Astrocyte of the cerebellum (primary cell): ENCODE data around the gene SLC26A4.

ENCODE experiments used
- DNase-seq: peaks from one replicate; pipeline ENCODE4 v3.0.0-alpha.2; 2011; ENCODE audit warnings: low read depth
- H3K4me3 ChIP-seq: 2 replicates; pipeline ENCODE4 v1.5.1; 2011; ENCODE audit warnings: mild to moderate bottlenecking, low read depth, low read length, moderate library complexity
- in situ Hi-C: cut with HindIII; loops from 2 replicates; pipeline ENCODE4 v1.10.0; 2017; ENCODE audit warnings: low sequenced_read_pairs
- TF ChIP-seq, protein P1 (sequence below): IDR thresholded peaks from 2 replicates; pipeline ENCODE4 v1.5.1; 2012; ENCODE audit warnings: low read length, low read depth, moderate library complexity, mild to moderate bottlenecking; ENCODE audit errors: missing control alignments

The SLC26A4 gene

DNA sequence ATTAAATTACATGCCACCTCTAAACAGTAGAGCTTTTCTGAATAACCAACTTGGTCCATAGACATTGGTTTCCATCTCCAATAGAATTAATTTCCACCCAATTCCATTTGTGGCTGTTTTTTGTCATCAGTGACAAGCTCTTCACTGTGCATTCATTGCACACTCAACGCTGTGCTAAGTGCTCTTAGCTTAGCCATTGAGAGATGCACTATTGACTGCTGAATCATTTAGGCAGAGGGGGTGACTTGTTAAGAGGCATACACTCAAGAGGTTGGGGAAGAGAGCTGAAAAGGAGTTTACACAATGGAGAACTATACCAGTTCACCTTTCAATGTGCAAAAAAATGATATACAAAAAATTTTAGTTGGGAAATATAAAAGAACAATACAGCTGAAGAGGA is 51.4 kb downstream of the SLC26A4 start:
- TF ChIP-seq, protein P1, sequence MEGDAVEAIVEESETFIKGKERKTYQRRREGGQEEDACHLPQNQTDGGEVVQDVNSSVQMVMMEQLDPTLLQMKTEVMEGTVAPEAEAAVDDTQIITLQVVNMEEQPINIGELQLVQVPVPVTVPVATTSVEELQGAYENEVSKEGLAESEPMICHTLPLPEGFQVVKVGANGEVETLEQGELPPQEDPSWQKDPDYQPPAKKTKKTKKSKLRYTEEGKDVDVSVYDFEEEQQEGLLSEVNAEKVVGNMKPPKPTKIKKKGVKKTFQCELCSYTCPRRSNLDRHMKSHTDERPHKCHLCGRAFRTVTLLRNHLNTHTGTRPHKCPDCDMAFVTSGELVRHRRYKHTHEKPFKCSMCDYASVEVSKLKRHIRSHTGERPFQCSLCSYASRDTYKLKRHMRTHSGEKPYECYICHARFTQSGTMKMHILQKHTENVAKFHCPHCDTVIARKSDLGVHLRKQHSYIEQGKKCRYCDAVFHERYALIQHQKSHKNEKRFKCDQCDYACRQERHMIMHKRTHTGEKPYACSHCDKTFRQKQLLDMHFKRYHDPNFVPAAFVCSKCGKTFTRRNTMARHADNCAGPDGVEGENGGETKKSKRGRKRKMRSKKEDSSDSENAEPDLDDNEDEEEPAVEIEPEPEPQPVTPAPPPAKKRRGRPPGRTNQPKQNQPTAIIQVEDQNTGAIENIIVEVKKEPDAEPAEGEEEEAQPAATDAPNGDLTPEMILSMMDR: no peak
- no peak for DNase-seq
- no peak overlapping the region for H3K4me3 ChIP-seq
- in situ Hi-C loops: no loop called here

DNA sequence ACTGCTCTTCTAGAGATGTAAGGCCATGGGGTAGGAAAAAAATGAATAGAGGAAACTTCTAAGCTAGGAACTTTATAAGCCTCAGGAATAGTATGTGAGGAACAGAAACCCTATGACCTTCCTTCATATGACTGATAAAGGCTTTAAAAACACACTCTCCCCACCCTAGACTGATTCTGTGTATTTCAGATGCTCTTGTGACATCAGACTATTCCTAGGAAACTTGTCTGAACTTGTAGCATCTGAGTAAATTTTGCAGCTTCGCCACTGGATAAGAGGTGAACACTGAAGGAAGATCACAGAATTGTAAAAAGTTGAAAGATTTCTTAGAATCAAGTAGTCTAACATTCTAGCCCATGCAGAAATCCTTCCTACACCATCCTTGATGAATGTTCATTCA is 52.3 kb downstream of the SLC26A4 start:
- in situ Hi-C loops: no loop called here
- no peak for DNase-seq
- no peak overlapping the region for H3K4me3 ChIP-seq
- TF ChIP-seq, protein P1: no peak

DNA sequence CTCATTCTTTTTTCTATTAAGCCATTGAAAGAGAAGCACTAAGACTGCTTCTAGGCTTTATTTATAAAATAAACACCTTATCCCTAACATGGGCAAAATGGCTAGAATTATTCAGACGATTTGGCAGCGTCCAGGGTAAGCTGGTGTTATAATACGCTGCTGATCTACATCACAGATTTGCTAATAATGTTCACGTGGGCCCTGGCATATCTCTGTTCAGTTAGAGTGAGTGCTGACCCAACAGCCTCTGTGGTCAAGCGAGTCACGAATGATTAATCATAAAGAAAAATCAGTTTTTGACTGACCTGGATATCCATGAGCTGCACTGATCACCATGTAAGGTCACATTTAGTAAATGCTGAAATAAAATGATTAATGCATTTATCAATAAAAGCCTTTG is 54.9 kb downstream of the SLC26A4 start:
- H3K4me3 ChIP-seq: no peak overlapping the region
- DNase-seq: no peak
- in situ Hi-C loops: no loop called here
- TF ChIP-seq, protein P1: no peak

DNA sequence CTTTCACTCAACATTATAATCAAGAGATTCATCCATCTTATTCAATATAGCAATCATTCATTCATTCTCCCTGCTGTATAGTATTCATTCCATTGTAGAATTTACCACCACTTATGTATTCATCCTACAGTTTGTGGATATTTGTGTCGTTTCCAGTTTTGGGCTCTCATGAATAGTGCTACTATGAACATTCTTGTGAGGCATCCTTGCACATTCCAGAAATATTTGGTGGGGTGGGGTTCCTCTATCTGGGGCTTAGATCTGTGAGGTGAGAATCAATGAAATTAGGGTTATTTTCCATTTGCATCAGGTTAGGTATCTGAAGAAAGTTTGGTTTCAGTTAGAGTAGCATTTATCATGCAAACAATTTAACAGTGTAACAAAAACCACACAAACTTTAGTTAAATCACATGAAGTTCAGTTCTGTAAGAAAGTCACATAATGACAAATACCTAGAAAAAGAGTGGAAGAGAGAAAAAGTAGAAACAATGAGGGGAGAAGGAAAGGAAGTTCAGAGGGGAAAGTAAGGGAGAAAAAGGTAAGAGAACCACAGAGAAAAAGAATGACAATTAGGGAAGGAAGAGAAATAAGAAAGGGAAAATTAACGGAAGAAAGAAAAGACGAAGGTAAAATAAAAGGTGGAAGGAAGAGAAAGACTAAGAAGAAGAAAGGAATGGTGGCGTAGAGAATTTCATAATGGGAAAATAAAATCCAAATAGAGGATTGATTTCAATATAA is 58.0 kb downstream of the SLC26A4 start:
- TF ChIP-seq, protein P1: no peak
- in situ Hi-C loops: no loop called here
- H3K4me3 ChIP-seq: no peak overlapping the region
- no peak for DNase-seq

DNA sequence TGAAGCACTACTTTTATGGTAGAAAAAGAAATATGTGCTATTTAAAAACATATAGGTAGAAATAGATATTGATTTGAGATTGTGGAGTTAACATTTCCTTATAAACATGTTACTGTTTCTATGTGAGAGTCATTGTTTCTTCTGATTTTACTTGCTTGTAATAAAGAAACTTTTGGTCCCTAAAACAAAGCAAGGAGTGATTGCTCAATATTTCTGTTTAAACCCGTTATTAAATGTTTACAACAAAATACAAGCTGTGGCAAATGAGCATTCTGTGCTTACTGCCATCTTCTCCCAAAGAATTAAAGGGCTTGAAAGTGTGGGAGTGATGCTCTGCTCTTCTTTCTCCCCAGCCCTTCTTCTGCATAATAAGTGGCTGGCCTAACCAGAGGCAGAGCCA is 60.7 kb downstream of the SLC26A4 start:
- DNase-seq: no peak
- TF ChIP-seq, protein P1: no peak
- H3K4me3 ChIP-seq: no peak overlapping the region
- in situ Hi-C loops: no loop called here

DNA sequence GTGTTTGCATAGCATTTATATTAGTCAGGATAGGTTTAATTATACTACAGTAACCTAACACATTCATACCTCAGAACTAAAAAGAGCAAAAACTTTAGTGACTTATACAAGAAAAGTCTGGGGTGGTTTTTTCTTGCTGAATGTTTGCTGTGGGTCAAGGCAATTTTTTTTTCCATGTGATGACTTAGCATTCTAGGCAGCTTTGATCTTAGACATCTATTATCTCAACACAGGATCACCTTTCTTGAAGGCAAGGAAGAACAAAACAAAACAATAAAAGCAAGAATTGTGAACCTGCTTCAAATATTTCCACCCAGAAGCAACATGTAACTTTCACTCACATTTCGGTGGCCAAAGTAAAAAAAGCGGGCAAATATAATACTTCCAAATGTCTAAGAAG is 62.6 kb downstream of the SLC26A4 start:
- in situ Hi-C loops: no loop called here
- no peak overlapping the region for H3K4me3 ChIP-seq
- no peak for DNase-seq
- TF ChIP-seq, protein P1: no peak
